Ishikawa (cell line): ENCODE results near the gene CCDC69.

ENCODE experiments used
- CEBPB ChIP-seq: IDR thresholded peaks from 2 replicates; pipeline ENCODE4 v1.6.1; 2012
- CREB1 ChIP-seq: IDR thresholded peaks from 2 replicates; pipeline ENCODE4 v1.6.1; 2012; ENCODE audit warnings: low read depth
- EGR1 ChIP-seq: IDR thresholded peaks from 2 replicates; pipeline ENCODE4 v1.6.1; 2012
- EP300 ChIP-seq: IDR thresholded peaks from 2 replicates; pipeline ENCODE4 v1.6.1; 2012; ENCODE audit warnings: borderline replicate concordance
- FOXM1 ChIP-seq: IDR thresholded peaks from 2 replicates; pipeline ENCODE4 v1.6.1; 2012; ENCODE audit warnings: low read depth, borderline replicate concordance
- NFIC ChIP-seq: IDR thresholded peaks from 2 replicates; pipeline ENCODE4 v1.6.1; 2012
- RAD21 ChIP-seq: IDR thresholded peaks from 2 replicates; pipeline ENCODE4 v1.6.1; 2012; ENCODE audit warnings: low read depth
- TAF1 ChIP-seq: IDR thresholded peaks from 2 replicates; pipeline ENCODE4 v1.6.1; 2012; ENCODE audit warnings: low read depth, mild to moderate bottlenecking
- TCF12 ChIP-seq: IDR thresholded peaks from 2 replicates; pipeline ENCODE4 v1.6.1; 2012; ENCODE audit warnings: low read depth
- TEAD4 ChIP-seq: IDR thresholded peaks from 2 replicates; pipeline ENCODE4 v1.6.1; 2012
- YY1 ChIP-seq: IDR thresholded peaks from 2 replicates; pipeline ENCODE4 v1.6.1; 2012; ENCODE audit warnings: low read depth
- TF ChIP-seq, protein P1 (sequence below): IDR thresholded peaks from 2 replicates; pipeline ENCODE4 v1.6.1; 2012
- TF ChIP-seq, protein P2 (sequence below): IDR thresholded peaks from 2 replicates; pipeline ENCODE4 v1.6.1; 2012; ENCODE audit warnings: low read depth, mild to moderate bottlenecking
- TF ChIP-seq, protein P3 (sequence below): IDR thresholded peaks from 2 replicates; pipeline ENCODE4 v1.6.1; 2012

DNA sequence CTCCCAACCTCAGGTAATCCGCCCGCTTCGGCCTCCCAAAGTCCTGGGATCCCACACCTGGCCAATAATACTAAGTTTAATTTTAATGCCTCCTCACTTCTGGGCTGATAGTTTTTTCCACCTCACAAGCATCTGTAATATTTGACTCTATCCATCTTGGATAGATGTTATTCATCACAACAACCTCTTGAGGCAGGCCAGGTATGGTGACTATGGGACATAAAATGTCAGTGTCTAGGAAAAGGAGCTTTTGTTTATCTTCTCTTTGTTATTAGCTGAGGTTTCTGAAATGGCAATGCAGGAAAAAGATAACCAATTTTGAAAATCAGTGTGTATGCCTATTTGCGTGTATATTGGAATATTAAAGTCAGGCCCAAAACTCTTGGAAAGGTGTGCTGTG is 1.2 kb upstream of the CCDC69 start:
- no peak for TF ChIP-seq TAF1
- TF ChIP-seq RAD21 = no peak
- no peak for TF ChIP-seq CREB1
- TF ChIP-seq EP300 = no peak
- TF ChIP-seq YY1 = no peak
- no peak for TF ChIP-seq FOXM1
- TF ChIP-seq CEBPB = no peak
- TF ChIP-seq TCF12 = no peak
- TF ChIP-seq, protein P1, sequence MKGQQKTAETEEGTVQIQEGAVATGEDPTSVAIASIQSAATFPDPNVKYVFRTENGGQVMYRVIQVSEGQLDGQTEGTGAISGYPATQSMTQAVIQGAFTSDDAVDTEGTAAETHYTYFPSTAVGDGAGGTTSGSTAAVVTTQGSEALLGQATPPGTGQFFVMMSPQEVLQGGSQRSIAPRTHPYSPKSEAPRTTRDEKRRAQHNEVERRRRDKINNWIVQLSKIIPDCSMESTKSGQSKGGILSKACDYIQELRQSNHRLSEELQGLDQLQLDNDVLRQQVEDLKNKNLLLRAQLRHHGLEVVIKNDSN = no peak
- TF ChIP-seq, protein P2, sequence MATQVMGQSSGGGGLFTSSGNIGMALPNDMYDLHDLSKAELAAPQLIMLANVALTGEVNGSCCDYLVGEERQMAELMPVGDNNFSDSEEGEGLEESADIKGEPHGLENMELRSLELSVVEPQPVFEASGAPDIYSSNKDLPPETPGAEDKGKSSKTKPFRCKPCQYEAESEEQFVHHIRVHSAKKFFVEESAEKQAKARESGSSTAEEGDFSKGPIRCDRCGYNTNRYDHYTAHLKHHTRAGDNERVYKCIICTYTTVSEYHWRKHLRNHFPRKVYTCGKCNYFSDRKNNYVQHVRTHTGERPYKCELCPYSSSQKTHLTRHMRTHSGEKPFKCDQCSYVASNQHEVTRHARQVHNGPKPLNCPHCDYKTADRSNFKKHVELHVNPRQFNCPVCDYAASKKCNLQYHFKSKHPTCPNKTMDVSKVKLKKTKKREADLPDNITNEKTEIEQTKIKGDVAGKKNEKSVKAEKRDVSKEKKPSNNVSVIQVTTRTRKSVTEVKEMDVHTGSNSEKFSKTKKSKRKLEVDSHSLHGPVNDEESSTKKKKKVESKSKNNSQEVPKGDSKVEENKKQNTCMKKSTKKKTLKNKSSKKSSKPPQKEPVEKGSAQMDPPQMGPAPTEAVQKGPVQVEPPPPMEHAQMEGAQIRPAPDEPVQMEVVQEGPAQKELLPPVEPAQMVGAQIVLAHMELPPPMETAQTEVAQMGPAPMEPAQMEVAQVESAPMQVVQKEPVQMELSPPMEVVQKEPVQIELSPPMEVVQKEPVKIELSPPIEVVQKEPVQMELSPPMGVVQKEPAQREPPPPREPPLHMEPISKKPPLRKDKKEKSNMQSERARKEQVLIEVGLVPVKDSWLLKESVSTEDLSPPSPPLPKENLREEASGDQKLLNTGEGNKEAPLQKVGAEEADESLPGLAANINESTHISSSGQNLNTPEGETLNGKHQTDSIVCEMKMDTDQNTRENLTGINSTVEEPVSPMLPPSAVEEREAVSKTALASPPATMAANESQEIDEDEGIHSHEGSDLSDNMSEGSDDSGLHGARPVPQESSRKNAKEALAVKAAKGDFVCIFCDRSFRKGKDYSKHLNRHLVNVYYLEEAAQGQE = no peak
- TF ChIP-seq, protein P3, sequence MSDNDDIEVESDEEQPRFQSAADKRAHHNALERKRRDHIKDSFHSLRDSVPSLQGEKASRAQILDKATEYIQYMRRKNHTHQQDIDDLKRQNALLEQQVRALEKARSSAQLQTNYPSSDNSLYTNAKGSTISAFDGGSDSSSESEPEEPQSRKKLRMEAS = no peak
- TF ChIP-seq EGR1 = no peak
- no peak for TF ChIP-seq NFIC
- no peak for TF ChIP-seq TEAD4
